ENCODE data around the gene OXNAD1.

Gene OXNAD1

DNA sequence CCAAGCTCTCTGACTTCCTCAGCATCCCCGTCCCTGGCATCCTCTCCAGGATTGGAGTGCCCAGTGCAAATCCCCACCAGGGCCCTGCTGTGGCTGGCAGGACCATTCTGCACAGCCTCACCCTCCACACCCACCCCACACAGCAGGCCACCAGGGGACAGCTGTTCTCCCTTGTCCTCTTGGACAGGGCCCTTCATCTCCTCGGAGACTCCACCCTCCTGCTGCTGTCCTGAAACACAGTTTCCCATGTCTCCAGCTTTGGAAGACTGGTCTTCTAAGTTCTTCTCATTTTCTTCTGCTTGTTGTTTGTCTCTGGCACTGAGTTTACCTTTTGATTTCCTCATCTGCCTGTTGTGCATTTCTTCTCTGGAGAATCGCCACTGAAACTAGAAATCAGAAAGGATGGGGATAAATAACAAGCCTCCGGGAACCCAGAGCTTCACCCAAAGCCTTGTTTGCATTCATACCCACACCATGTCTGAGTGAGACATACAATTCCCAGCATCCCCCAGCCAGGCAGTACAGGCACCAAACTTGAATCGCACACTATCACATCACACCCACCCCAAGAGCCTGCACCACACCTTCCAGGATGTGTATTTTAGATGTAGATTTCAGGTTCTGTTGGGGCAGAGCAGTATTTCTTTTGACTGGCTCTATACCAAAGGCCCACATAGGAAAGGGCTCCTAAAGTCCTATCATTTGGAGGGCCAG lies 52.0 kb downstream of the OXNAD1 start:
- H3K27ac ChIP-seq = no peak overlapping the region
- CTCF ChIA-PET = no interaction called here
- POLR2A ChIA-PET (ENCODE audit: low non-redundant PET) = no interaction called here
- DNase-seq (ENCODE audit: low spot score) = no peak
- TF ChIP-seq, protein P1, sequence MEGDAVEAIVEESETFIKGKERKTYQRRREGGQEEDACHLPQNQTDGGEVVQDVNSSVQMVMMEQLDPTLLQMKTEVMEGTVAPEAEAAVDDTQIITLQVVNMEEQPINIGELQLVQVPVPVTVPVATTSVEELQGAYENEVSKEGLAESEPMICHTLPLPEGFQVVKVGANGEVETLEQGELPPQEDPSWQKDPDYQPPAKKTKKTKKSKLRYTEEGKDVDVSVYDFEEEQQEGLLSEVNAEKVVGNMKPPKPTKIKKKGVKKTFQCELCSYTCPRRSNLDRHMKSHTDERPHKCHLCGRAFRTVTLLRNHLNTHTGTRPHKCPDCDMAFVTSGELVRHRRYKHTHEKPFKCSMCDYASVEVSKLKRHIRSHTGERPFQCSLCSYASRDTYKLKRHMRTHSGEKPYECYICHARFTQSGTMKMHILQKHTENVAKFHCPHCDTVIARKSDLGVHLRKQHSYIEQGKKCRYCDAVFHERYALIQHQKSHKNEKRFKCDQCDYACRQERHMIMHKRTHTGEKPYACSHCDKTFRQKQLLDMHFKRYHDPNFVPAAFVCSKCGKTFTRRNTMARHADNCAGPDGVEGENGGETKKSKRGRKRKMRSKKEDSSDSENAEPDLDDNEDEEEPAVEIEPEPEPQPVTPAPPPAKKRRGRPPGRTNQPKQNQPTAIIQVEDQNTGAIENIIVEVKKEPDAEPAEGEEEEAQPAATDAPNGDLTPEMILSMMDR (conservative IDR thresholded peaks at IDR 0.05; ENCODE audit: low read depth) = no peak

DNA sequence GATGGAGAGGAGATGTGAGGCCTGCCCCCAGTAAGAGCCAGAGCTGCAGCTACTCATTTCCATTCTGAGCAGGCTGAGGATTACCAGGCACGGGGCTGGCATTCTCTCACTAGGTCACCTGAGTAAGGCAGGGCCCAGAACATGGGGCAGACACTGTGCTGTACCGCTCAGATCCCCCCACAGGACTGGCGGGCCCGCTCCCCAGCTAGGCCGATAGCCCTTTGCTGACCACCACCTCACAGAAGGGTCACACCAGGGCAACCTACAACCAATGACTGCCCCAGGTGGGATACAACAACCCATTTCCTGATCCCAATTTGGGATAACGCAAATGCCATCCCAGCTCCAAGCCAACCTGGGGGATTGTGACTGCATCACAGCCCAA lies 52.5 kb downstream of the OXNAD1 start:
- H3K27ac ChIP-seq = no peak overlapping the region
- DNase-seq (ENCODE audit: low spot score) = no peak
- TF ChIP-seq, protein P1 (conservative IDR thresholded peaks at IDR 0.05; ENCODE audit: low read depth) = no peak
- ChIA-PET CTCF (no interaction called here), POLR2A (ENCODE audit: low non-redundant PET) (no interaction called here)

DNA sequence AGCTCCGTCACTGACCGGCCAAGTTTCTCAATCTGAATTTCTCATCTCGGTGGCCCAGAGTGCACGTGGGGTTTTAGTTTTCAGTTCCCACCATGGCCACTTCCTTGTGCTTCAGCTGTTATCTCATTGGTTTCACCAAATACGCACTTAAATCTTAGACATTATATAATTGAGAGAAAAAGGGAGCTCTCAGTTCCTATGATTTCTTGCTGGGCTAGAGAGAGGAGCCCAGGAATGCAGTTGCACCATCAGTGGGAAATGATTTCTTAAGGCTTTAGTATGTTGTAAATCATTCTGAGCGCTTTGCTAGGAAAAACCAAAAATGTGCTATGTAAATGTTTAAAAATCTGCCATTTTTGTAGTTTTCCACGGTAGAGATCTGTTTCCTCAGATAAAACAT lies 53.2 kb downstream of the OXNAD1 start:
- POLR2A ChIA-PET (ENCODE audit: low non-redundant PET) = no interaction called here
- CTCF ChIA-PET = no interaction called here
- no peak overlapping the region for H3K27ac ChIP-seq
- TF ChIP-seq, protein P1 (conservative IDR thresholded peaks at IDR 0.05; ENCODE audit: low read depth) = no peak
- no peak for DNase-seq (ENCODE audit: low spot score)

DNA sequence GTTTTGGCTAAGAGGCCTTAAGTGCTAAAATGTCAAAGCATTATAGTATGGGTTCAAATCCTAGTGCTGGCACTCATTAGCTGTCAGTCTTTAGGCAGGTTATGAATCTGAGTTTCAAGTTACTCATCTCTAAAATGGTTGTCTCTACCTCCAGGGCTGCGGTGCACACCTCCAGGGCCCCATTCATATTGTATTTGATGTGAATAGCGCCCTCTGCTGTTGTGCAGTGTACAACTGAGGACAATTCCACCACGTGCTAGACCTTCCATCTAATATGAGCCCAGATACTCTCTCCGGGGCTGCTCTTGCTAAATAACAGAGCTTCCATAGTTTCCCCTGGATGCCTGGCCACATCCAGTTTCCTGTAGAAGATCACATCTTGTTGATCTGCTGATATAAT lies 54.3 kb downstream of the OXNAD1 start:
- TF ChIP-seq, protein P1 (conservative IDR thresholded peaks at IDR 0.05; ENCODE audit: low read depth) = no peak
- ChIA-PET CTCF (no interaction called here), POLR2A (ENCODE audit: low non-redundant PET) (no interaction called here)
- H3K27ac ChIP-seq = no peak overlapping the region
- no peak for DNase-seq (ENCODE audit: low spot score)

DNA sequence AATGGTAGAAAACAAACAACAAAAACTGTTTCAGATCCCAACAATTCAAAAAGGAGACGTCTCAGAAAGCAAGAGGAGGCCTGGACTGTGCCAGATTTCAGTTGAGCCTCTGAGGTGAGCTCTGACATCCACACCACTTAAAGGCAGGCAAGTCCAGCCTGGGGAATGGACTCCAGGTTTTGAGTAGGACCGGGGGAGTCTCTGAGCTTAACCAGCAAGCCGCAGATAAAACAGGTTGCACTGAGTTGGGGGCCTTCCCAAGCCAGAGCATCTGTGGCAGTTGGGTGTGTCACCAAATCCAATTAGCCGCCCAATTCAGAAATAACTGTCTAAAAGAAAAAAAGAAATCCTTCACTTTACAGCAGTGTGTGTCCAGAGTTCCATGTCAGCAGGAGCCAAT lies 54.7 kb downstream of the OXNAD1 start:
- POLR2A ChIA-PET (ENCODE audit: low non-redundant PET) = no interaction called here
- DNase-seq (ENCODE audit: low spot score) = no peak
- H3K27ac ChIP-seq = no peak overlapping the region
- TF ChIP-seq, protein P1 (conservative IDR thresholded peaks at IDR 0.05; ENCODE audit: low read depth) = no peak
- CTCF ChIA-PET = no interaction called here

DNA sequence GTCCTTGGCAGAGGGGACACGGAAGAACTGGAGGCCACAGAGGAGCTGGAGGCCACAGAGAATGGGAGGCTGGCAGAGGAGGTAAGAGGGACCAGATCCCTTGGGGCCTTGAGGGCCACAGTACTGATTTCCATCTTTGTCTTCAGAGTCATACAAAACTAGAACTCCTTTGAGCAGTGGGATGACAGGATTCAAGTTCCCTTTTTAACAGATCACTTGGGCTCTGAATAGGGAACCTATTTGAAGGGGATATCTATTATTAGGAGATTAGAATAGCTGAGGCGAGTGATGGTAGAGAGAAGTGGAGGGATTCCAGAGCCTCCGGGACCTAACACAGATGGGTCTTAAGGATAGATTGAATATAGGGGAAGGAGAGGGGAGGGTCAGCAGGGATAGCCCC lies 55.7 kb downstream of the OXNAD1 start:
- DNase-seq (ENCODE audit: low spot score) = no peak
- TF ChIP-seq, protein P1 (conservative IDR thresholded peaks at IDR 0.05; ENCODE audit: low read depth) = no peak
- ChIA-PET POLR2A (ENCODE audit: low non-redundant PET) (no interaction called here), CTCF (interaction anchor here (0.6 kb wide), 1 partner anchor 449 kb away, joined by 3 read pairs; no protein-coding TSS in a partner anchor)
- no peak overlapping the region for H3K27ac ChIP-seq

All from RWPE1 (cell line).